GM18519 (cell line): ENCODE results near the gene MAD1L1.

Source experiments
- ATAC-seq: cut with Tn5 transposase; IDR thresholded peaks from one replicate; pipeline ENCODE4 v1.9.1; 2021; ENCODE audit warnings: mild to moderate bottlenecking, moderate library complexity; ENCODE audit not compliant: unreplicated experiment, low FRiP score

Gene MAD1L1

DNA sequence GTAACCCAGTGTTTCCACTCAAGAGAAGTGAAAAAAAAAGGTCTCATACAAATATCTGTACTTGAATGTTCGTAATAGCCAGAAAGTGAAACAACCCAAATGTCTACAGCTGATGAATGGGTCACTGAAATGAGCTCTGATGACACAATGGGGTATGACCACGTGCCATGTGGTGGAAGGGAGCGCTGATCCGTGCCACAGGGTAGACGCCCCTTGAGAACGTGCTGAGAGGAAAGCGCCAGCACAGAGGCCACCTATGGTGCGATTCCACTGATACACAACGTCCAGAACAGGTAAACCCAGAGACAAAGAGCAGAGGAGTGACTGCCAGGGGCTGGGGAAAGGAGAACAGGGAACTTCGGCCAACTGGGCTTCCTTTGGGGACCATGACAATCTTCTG, 50.3 kb downstream of the MAD1L1 start:
- ATAC-seq: no peak

DNA sequence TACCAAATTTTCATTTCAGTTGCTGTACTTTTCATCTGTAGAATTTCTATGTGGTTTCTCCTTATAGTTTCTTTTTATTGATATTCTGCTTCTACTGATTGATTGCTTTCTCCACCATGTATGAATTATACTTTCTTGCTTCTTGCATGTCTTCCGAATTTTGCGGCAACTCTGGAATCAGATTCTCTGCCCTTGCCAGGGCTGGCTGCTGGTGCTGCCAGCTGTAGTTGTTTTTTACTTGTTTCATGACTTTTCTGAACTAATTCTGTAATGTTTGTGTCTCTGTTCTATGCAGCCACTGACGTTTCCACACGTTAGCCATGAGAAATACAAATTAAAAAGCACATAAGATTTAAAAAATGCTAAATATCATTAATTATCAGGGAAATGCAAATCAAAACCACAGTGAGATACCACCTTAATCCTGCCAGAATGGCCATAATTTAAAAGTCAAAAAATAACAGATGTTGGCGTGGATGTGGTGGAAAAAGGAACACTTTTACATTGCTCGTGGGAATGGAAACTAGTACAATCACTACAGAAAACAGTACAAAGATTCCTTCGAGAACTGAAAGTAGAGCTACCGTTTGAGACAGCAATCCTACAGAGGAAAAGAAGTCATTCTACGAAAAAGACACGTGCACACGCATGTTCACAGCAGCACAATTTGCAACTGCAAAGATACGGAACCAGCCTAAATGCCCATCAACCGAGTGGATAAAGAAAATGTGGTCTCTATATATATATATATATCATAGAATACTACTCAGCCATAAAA, 51.5 kb downstream of the MAD1L1 start:
- no peak for ATAC-seq

DNA sequence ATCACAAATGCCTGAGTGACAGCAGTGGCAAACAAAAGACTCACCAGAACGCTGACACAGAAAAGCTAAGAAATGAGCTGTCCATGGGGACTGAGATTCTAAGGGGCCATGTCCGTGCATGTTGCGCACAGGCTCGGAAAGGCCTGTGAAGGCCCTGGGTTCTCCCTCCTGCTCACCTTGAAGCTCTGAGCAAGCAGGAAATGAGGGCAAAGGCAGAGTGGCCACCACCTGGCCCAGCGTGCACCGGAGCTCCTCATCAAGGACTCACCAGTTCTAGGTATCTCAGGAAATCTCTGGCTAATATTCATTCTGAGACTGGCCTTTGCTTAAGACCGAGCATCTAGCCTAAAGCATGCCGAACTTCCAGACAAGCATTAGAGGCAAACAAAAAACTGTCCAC, 52.7 kb downstream of the MAD1L1 start:
- no peak for ATAC-seq

DNA sequence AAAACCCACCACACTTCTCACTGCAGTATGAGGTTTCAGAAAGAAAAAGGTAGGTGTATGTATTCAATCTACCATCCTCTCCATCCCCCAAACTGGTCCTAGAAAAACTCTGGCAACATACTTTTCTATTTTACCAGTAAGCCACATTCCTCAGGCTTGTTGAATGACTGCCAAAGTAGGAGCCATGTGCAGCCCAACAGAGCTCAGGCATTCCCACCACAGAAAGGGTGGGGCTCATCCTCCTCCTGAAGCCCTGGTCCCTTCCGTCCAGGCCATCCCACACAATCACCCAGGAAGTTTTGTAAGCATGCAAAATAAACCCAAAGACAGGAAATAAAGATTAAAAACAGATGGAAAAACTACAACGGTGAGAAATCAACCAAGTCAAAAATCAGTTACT, 57.2 kb downstream of the MAD1L1 start:
- ATAC-seq: no peak

DNA sequence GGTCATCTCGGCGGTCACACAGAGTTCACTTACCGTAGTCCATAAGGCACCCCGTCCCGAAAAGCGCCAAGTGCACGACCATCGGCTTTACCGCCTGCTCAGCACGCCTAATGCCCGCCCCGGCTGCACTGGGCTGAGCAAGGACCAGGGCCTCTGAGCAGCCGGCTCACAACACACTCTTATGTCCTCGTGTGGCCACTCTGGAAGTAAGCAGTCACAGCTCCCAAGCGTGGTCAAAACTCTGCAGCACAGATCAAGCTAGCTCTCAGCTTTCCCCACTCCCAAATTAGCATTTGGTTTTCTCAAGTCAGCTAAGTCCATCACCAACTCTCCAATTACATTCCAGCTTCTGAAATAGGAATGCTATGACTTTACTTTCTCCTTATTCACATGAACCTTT, 57.7 kb downstream of the MAD1L1 start:
- no peak for ATAC-seq

DNA sequence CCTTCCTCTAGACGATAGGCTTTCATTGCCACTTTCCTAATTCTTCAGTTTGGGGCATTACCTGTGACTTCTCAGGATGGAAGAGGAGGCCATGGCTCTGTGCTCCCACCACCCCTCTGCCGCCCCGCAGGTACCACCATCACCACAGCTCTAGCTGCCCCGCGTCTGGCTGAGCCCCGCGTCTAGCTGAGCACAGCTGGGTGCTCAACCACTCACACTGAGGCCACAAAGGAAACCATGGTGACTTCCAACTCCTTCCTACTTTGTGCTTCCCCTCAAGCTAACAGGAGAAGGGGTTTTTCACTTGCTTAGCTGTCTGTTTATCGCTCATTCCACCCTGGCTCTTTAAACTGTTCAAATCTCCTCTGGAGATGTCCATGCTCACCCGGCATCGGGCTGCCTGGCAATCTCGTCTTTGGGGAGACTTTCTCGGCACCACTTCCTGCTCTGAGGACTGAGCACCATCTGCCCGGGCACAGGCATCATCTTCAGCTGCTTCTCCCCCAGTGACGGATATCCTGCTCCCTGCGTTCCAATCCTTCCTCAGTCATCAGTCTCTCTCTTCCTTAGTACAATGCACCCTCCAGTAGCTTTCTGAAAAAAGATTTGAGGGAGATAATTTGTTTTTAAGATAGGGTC, 59.4 kb downstream of the MAD1L1 start:
- no peak for ATAC-seq

DNA sequence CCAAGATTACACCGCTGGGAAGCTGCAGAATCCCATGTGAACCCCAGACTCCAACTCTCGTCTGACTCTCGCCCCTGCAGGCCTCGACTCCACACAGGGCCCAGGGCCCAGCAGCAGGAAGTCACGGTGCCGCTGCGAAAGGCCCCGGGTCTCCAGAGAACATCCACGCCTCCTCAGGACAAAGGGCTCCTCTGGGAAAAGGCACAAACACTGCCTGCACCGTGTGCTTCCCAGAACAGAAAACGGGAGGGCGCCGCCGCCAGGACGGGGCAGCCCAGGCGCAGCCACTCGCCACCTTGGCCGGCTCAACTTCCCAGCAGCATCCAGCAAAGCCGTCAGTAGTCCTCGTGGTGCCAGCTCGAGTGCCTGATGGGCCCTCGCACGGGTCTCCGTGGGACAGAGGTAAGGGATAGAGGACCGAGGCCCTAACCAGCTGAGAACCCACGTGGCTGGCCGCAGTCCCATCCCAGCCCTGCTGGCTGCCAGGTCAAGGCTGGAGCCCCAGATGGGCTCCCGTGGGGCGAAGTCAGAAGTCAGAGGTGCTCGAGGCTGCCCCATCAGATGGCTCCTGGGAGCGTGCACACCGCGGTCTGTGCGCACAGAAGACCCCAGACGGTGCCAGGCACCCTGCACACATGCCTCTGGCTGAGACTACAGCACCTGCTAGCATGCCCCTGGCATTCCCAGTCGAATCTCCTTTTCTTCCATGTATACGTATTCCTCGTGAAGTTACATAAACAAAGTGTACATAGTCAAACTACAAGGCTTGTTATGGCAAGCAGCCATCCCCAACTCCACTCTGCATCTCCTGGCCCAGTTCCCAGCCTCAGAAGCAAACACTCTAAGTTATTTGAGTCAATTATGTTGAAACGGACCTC, 60.2 kb downstream of the MAD1L1 start:
- no peak for ATAC-seq

DNA sequence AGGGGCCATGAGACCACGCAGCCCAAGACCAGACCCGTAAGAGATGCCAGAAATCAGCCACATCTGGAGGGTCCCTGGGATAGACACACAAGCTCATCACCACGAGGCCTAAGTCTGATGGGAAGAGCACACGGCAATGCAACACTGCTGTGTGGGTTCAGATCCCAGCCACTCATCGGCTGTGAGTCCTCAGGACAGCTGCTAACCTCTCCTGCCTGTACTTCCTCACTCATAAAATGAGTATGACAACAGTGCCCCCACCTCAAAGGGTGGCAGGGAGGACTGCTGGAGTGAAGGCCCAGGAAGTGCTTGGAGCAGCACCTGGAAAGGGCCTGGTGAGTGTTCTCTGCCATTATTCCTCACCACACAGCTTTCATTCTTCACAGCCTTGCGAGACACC, 60.9 kb downstream of the MAD1L1 start:
- ATAC-seq: no peak

DNA sequence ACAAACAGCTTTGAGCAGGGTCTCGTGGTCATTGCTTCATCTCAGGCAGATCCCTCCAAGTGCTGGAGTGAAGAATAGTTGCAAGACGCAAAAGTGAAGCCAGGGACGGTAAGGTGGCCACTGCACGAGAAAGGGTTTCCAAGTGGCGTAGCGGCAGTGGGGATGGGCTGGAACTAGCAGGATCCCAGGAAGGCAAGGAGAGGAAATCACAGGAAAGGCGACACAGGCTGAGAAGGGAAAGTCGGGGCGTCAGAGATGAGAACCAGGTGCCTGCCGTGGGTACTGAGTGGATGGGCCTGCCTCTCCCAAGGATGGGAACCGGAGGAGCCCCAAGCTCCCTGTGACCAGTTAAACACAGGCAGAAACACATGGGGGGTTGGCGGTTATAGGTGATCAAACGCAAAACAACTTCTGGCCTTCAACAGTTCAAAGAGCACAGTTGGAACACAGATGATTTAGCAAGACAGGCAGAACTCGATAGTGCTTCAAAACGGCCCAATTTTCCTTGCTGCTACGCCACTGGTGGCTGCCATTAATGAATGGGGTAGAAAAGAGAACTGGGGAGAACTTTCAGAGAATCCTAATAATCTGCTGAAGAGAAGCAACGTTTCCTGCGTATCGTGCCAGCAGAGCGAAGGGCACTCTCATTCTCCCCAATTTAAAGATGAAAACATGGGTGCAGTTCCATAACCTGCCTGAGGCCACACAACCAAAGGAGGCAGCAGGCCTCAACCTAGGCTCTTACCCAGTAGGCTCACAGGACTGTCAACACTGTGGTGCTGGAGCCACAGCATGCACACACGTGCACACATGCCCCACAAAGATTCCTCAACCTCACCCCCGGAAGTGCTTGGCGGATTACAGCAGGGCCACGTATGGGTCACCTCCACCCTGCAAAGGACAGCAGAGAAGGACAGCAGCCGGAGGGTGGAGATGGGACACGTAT, 61.9 kb downstream of the MAD1L1 start:
- ATAC-seq: no peak

DNA sequence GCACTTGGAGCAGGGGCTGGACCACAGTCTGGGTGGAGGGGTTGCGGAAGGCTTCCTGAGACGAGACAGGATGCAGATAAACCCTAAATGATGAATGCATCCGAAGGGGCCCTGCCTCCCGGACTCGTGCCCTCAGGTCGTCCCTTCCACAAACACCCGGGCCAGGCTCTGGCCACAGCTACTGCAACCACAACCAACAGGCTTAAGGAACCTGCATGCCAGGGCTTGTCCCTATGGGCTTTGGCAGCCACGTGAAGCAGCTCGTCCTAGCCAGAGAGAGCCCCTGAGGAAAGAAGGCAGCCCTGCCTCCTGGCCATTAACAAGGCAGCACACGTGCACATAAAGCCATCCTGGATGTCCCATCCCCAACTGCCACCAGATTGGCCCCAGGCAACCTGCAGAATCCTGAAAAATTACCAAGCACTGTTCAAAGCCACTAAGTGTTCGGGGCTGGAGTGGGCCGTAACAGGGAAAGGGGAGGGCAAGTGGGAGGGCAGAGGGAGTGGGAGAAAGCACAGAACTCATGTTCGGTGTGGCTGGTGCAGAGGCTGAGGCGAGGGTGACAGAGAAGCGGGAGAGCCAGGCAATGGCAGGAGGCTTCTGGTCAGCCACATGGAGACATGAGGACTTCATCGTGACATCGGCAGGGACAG, 62.7 kb downstream of the MAD1L1 start:
- no peak for ATAC-seq

DNA sequence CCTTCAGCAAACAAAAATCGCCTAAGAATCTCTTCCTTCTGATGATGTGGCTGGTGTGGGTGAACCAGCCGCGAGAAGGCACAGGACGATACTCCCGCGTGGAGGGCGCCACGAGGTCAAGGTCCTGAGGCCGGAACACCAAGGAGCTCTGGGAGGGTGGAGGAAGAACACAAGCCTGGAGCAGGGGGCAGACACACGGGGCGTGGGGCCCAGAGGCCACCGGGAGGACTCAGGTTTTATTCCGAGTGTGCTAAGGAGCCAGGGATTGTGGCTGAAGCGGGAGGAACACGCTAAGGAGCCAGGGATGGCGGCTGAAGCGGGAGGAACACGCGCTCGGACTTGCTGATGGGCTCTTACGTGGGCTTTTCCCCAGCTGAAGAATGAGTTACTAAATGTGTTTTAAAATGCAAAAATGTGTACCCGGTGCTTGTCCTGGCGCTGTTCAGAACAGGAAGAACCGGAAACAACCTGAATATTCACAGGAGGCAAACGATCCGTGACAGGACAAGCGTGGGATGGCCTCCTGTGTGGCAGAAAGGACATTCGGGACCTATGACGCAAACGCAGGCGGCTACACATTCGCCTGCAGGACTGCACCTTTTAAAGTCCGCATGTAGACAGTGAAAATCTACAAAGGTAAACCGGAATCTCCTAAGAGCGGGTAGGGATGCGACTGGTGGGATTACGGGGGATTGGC, 64.0 kb downstream of the MAD1L1 start:
- no peak for ATAC-seq

DNA sequence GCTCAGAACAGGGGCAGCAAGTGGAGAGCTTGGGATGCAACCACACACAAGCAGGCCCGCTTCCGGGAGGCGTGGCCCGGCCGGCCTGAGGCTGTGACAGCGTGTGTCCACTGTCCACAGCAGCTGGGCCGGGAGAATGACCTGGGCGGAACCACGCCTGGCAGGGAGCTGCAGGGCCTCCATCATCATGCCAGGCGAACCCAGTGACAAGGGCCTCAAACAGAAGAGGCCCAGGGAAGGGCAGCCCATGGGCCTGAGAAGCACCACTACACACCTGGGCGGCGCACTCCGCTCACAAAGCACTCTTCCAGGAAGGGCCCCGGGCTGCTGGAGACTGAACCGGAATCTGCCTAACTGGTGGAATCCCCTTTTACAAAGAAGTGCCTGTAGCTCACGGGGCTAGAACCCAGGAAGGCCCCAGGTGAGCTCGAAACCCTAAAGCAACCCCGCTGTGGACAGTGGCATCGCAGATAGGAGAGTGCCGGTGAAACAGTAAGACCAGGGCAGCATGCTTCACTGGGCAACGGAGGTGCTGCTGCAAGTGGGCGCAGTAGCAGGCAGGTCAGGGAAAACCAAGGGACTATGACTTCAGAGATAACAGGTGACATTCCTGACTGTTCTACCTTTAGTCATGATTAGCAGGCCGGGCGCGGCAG, 66.0 kb downstream of the MAD1L1 start:
- no peak for ATAC-seq

DNA sequence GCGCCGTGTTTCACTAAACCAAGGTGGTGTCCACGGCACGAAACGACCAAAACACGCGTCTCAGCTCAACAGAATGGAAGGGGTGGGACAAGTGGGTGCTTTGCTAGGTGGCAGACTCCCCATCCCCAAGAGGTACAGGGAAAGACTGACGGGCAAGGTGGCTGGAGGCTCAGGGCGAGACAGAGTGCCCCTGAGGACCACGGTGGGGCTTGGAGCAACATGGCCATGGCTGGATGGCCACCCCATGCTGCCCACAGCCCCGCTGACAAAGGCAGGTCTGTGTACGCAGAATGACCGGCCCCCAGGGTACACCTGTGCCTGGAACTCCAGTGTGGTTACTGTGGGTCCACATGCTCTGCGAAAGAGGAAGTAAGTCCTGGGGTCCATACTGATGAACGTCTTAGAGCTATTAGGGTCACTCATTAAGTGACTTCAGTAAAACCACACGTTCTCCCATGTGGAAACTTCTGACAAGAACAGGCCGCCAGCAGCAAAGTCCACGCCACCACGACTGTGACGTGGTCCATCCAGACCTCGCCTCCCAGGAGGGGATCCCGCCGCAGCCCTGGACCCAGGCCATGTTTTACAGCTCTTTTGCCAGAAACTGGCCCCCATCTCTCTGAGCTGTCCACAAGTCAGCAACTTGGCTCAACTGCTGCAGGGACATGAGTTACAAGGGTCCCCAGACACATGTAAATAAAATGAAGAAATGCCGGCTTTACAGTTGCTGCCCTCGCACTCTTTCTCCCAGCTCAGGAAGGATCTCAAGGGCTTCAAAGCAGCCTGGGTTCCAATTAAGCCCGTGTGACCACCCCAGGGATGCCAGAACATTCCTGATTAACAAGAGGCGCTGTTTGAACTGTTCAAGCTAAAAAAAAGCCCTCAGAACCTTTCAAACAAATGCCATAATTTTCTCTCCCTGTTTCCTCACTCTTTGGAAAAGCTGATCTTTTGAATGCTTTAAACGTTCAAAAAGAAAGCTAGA, 66.8 kb downstream of the MAD1L1 start:
- ATAC-seq: peak; percentile 72

DNA sequence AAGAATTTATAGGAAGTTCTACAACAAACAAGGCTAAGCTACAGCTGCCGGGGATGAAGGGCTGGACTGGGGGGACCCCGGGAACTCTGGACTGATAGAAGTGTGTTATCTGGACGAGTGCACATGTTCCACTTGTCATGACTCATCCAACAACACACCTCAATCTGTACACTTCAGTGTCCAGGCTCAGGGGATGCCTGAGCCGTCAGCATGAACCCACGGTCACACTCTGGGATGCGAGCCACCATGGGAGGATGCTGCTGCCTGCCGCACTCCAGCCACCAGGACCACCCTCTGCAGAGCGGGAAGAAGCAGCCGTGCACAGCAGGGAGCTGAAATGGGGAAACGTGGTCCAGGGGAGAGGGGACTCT, 67.5 kb downstream of the MAD1L1 start:
- ATAC-seq: no peak

DNA sequence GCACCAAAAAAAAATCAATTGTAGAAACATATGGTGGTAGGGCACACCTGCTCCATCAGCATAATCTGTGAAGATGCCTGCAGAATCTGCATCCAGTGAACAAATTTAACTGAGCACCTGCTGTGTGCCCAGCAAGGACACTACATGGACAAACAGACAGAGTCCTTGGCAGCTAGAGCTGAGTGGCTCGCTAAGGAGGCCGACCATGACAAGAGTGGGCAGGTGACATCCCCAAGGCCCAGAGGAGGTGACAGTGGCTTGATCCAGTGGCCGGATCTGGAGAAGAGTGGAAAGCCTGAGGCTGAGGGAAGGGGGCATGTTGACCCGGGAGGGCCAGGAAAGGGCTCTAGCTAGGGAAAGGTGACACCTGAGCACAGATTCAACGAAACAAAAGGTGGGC, 68.1 kb downstream of the MAD1L1 start:
- no peak for ATAC-seq

DNA sequence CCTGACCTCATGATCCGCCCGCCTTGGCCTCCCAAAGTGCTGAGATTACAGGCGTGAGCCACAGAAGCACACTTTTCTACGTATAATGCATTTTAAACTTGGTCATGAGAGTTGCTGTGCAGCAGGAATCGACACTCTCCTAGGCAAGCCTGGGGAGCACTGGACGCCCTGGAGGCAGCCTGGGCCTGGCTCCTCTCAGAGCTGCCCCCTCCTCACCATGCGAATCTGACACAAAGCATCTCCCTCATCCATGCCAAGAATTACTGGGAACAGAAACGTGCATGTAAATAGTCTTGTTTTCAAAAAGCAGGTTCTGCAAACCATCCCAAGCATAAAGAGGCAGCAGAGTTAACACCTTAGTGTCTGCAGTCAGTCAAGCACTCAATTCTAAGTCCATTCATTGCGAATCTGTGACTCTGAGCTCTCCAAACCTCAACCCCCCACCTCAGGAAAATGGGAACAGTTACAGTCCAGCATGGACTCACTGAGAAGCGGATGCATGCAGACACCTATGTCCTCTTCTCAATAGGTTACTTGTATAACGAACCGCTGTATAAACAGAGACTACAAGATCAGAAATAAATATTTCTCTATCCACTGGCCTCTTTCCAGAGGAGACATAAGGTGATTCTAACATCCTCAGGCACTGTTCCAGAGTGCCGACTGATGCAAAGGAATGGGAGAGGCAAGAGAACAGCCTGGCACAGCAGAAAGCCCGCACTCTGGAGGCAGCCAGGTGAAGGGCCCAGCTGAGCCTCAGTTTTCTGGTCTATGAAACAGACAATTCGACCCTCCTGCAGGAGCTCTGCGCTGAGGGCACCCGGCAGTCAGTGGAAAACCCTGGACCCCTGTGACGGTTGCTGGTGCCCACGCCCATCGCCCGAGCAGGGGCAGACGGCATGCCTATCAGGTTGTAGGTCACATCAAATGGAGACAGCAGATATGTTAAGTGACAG, 68.9 kb downstream of the MAD1L1 start:
- ATAC-seq: no peak
